ENCODE results near the gene MAP3K5. TPM values are rescaled to one million over a fixed set of nuclear protein-coding genes. Genes with fewer than 3 reads are reported as not detected.

MAP3K5 gene
- total and polyA plus RNA-seq, 9 of the 15 experiments (the other 6 are each of a cell fraction or from before 2014, with no cell fraction given): 2.2 to 13.0 (median 9.9) TPM

DNA sequence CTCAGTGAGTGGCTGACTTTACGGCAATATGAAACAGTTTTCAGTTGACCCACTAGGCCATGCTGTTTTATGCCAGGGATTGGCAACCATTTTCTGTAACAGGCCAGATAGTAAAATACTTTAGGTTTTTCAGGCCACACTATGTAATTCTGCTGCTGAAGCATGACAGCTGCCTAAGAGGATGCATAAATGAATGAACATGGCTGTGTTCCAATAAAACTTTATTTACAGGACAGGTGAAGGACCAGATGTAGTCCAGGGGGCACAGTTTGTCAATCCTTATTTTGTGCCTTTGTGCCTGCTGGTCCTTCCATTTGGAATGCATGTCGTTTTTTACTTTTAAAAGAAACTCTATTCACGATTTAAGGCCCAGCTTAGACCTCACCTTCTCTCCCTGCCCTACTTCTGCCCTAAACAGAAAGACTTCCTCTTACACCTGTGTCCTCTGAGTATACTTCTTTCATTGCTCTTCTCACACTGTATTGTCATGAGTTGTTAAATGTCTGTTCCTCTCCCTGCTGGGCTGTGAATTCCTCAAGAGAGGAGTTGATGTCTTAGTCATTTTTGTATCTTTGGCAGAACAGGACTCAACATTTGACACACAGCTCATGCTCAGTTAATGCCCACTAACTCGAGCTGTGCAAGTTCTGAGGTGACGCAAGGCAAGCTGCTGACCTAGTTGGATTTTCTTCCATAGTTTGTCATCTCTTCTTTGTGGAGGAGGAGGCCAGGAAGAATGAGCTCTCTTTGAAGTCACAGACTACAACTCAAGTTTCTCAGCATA, 152.0 kb downstream of the MAP3K5 start:
- H3K9ac ChIP-seq (ENCODE audit: insufficient read depth in 1 of 2, low read depth in 2 of 2, low read length in 2 of 2): no peak overlapping the region
- FAIRE-seq (no peak), ATAC-seq (no peak), DNase-seq (ENCODE audit: extremely low read depth in 1 of 4, low spot score in 3 of 4) (no peak)
- H3K36me3 ChIP-seq (ENCODE audit: control insufficient read depth, insufficient read depth, low read length): peaks cover 14% of the 10 kb centered on the region
- peaks cover 0 to 2% of the 10 kb centered on the region in 2 experiments; a peak in 2 of 5 replicates for H3K4me1 ChIP-seq (replicated peaks in 1 of 2; ENCODE audit: control insufficient read depth in 2 of 2, insufficient read depth in 2 of 2, low read length in 2 of 2)
- in situ Hi-C loops (cut with MboI): loop anchor here (5.0 kb wide), 1 partner anchor 152 kb away; the partner anchor contains the start of gene MAP3K5
- H3K9me1 ChIP-seq (ENCODE audit: control insufficient read depth, insufficient read depth, low read length): no peaks in the 10 kb centered on the region
- no peak overlapping the region for H3K4me3 ChIP-seq
- no peaks in the 10 kb centered on the region for H3K27me3 ChIP-seq (ENCODE audit: control insufficient read depth in 2 of 2, insufficient read depth in 2 of 2, low read length in 2 of 2)
- peak; percentile 89 for TF ChIP-seq ZBTB40 (IDR thresholded peaks at IDR 0.05)
- TF ChIP-seq ZBTB40 (CRISPR knock-in tag; IDR thresholded peaks at IDR 0.05): 0 out of 2 replicates have a peak, but pooled peaks have one; percentile 36
- TF ChIP-seq HMGXB4 (CRISPR knock-in tag; IDR thresholded peaks at IDR 0.05): no peak
- TF ChIP-seq ZNF239 (CRISPR knock-in tag; IDR thresholded peaks at IDR 0.05): no peak
- no peak overlapping the region for H2AFZ ChIP-seq (ENCODE audit: low read depth, low read length)
- H3K9me3 ChIP-seq (replicated peaks; ENCODE audit: control insufficient read depth, insufficient read depth, low read depth, low read length): no peaks in the 10 kb centered on the region
- H3K27ac ChIP-seq (ENCODE audit: extremely low read depth, low read depth, low read length): no peak overlapping the region
- no peaks in the 10 kb centered on the region for H4K20me1 ChIP-seq (replicated peaks; ENCODE audit: control insufficient read depth, insufficient read depth, low read length)
- no peaks in the 10 kb centered on the region for H3K79me2 ChIP-seq (ENCODE audit: control insufficient read depth, insufficient read depth, low read length)
- CTCF ChIA-PET (ENCODE audit: low intra/inter-chr PET ratio): interaction anchor here (0.6 to 2.1 kb wide), 2 partner anchors 152 to 1367 kb away, joined by 3 to 10 read pairs; partner anchors contain the start of gene MAP3K5
- intact Hi-C loops (cut with micrococcal nuclease): loop anchor here (5.0 kb wide), 1 partner anchor 97 kb away; no protein-coding TSS in a partner anchor
- no TSS peak for BruUV-seq (replicated peaks)
- POLR2A ChIA-PET: interaction anchor here (0.6 to 0.8 kb wide), 2 partner anchors 28 to 272 kb away, joined by 3 read pairs; no protein-coding TSS in a partner anchor
- WGBS (ENCODE audit: insufficient coverage, low coverage, missing lambda C conversion rate): 37% methylated on average over 5 of the region's 5 CpGs
- no peak overlapping the region for H3K4me2 ChIP-seq (ENCODE audit: insufficient read depth, low read length)
